Lower lobe of right lung (tissue), 2 donors: ENCODE data around the gene SH3BP5L. TPM values are rescaled to one million over a fixed set of nuclear protein-coding genes. Genes with fewer than 3 reads are reported as not detected.
A peak's percentile ranks its signal among the peaks of the same experiment; 100 is the strongest.

Source experiments
- ATAC-seq, 2 donors: fragments of 200-7000 bp; cut with Tn5 transposase; one replicate each; pipeline ENCODE4 v1.9.1; 2020 to 2022; ENCODE audit warnings: mild to moderate bottlenecking in 2 of 2, moderate library complexity in 2 of 2
- DNase-seq: peaks from one replicate; pipeline ENCODE4 v3.0.0-alpha.2; 2020
- H3K27ac ChIP-seq: fragments of 200-600 bp; one replicate; pipeline ENCODE4 v1.8.0; 2022
- H3K27me3 ChIP-seq: fragments of 200-600 bp; one replicate; pipeline ENCODE4 v1.8.0; 2022; ENCODE audit warnings: low read depth
- H3K36me3 ChIP-seq: fragments of 200-600 bp; one replicate; pipeline ENCODE4 v1.8.0; 2022; ENCODE audit warnings: mild to moderate bottlenecking
- H3K4me1 ChIP-seq: fragments of 200-600 bp; one replicate; pipeline ENCODE4 v1.8.0; 2022
- H3K4me3 ChIP-seq: fragments of 200-600 bp; one replicate; pipeline ENCODE4 v1.8.0; 2022; ENCODE audit warnings: mild to moderate bottlenecking
- H3K9me3 ChIP-seq: fragments of 200-600 bp; one replicate; pipeline ENCODE4 v1.8.0; 2022
- CTCF ChIP-seq: fragments of 200-600 bp; IDR thresholded peaks from one replicate; pipeline ENCODE4 v1.8.0; 2022; ENCODE audit warnings: antibody characterized with exemption, mild to moderate bottlenecking
- intact Hi-C: fragments of 100-400 bp; cut with DNase I; formaldehyde crosslinking; loops from one replicate; pipeline ENCODE4 v1.11.0; 2022
- total RNA-seq: library from RNA; stranded (reverse); fragmentation: NEBNext Ultra II Directional; extraction: Animal tissue kit (Norgen Biotek cat#: 25700); gene quantifications from one replicate; pipeline ENCODE4 v1.2.1, GENCODE V29; 2021
- donor health status: DM: no; HTN: yes; CAD: no; lungs with severe emphysema.

Gene SH3BP5L
- total RNA-seq, 1 donor from 2014 or later, result 25.0 TPM

- intact Hi-C loops, result no loop called here
- no peaks in the 10 kb centered on the region for H3K27me3 ChIP-seq
- no peak overlapping the region for H3K27ac ChIP-seq
- TF ChIP-seq CTCF, result no peak
- no peak for ATAC-seq
- DNase-seq, result no peak
- H3K4me3 ChIP-seq, result no peak overlapping the region
- H3K4me1 ChIP-seq, result no peaks in the 10 kb centered on the region
- H3K36me3 ChIP-seq, result no peaks in the 10 kb centered on the region
- H3K9me3 ChIP-seq, result no peaks in the 10 kb centered on the region
These were observed 38.3 kb downstream of the SH3BP5L start for GRCh38 chr1:248787430-248787829.

- Histone ChIP-seq H3K4me1 (no peaks in the 10 kb centered on the region), H3K4me3 (no peak overlapping the region), H3K27ac (no peak overlapping the region), H3K36me3 (no peaks in the 10 kb centered on the region), H3K9me3 (no peaks in the 10 kb centered on the region), H3K27me3 (no peaks in the 10 kb centered on the region)
- intact Hi-C loops, result no loop called here
- ATAC-seq (peak; percentile 39 to 68), DNase-seq (no peak)
- TF ChIP-seq CTCF, result no peak
These were observed 39.6 kb downstream of the SH3BP5L start for GRCh38 chr1:248786156-248786555.

- H3K4me3 ChIP-seq, result no peak overlapping the region
- DNase-seq (no peak), ATAC-seq (no peak)
- no peaks in the 10 kb centered on the region for H3K36me3 ChIP-seq
- H3K27ac ChIP-seq, result no peak overlapping the region
- no peaks in the 10 kb centered on the region for H3K27me3 ChIP-seq
- intact Hi-C loops, result no loop called here
- no peaks in the 10 kb centered on the region for H3K9me3 ChIP-seq
- no peak for TF ChIP-seq CTCF
- no peaks in the 10 kb centered on the region for H3K4me1 ChIP-seq
These were observed 42.3 kb downstream of the SH3BP5L start for GRCh38 chr1:248783367-248783766.

- Histone ChIP-seq H3K4me1 (no peaks in the 10 kb centered on the region), H3K27ac (no peak overlapping the region), H3K4me3 (no peak overlapping the region), H3K36me3 (no peaks in the 10 kb centered on the region), H3K9me3 (no peaks in the 10 kb centered on the region), H3K27me3 (no peaks in the 10 kb centered on the region)
- intact Hi-C loops, result no loop called here
- ATAC-seq (no peak), DNase-seq (no peak)
- no peak for TF ChIP-seq CTCF
These were observed 43.1 kb downstream of the SH3BP5L start for GRCh38 chr1:248782416-248783141.

- no peaks in the 10 kb centered on the region for H3K9me3 ChIP-seq
- no peak for DNase-seq
- ATAC-seq, result no peak
- no peak for TF ChIP-seq CTCF
- H3K4me3 ChIP-seq, result no peak overlapping the region
- H3K27me3 ChIP-seq, result no peaks in the 10 kb centered on the region
- intact Hi-C loops, result no loop called here
- no peaks in the 10 kb centered on the region for H3K4me1 ChIP-seq
- no peaks in the 10 kb centered on the region for H3K36me3 ChIP-seq
- H3K27ac ChIP-seq, result no peak overlapping the region
These were observed 46.4 kb downstream of the SH3BP5L start for GRCh38 chr1:248779350-248779749.
